Aorta (tissue), 5 donors: ENCODE measurements around the gene ARF6. TPM values are rescaled to one million over a fixed set of nuclear protein-coding genes. Genes with fewer than 3 reads are reported as not detected.

Experiments used
- ATAC-seq: fragments of 200-7000 bp; cut with Tn5 transposase; one replicate; pipeline ENCODE4 v1.9.1; 2022; ENCODE audit warnings: moderate library complexity; ENCODE audit not compliant: low FRiP score
- DNase-seq, 2 donors: peaks; one replicate each; pipeline ENCODE4 v3.0.0-alpha.2; 2020
- H3K27ac ChIP-seq, 2 donors: one replicate each; pipeline ENCODE4 v1.5.1; 2013; ENCODE audit warnings: low read length in 2 of 2, mild to moderate bottlenecking in 2 of 2, moderate library complexity in 2 of 2, control low read depth in 1 of 2, inconsistent platforms in 1 of 2, low read depth in 1 of 2
- H3K27me3 ChIP-seq, 2 donors: one replicate each; pipeline ENCODE4 v1.6.1; 2013; ENCODE audit warnings: control low read depth in 1 of 2, low read length in 1 of 2, mild to moderate bottlenecking in 1 of 2, moderate library complexity in 1 of 2; ENCODE audit not compliant: insufficient read depth in 2 of 2, control insufficient read depth in 1 of 2
- H3K36me3 ChIP-seq, 2 donors: one replicate each; pipeline ENCODE4 v1.6.1; 2013; ENCODE audit warnings: control low read depth in 1 of 2, low read length in 1 of 2, mild to moderate bottlenecking in 1 of 2; ENCODE audit not compliant: insufficient read depth in 2 of 2, control insufficient read depth in 1 of 2
- H3K4me1 ChIP-seq, 2 donors: one replicate each; pipeline ENCODE4 v1.6.1; 2013; ENCODE audit warnings: low read length in 2 of 2, control low read depth in 1 of 2, mild to moderate bottlenecking in 1 of 2, moderate library complexity in 1 of 2; ENCODE audit not compliant: insufficient read depth in 2 of 2, control insufficient read depth in 1 of 2
- H3K4me3 ChIP-seq, 2 donors: one replicate each; pipeline ENCODE4 v1.5.1; 2013; ENCODE audit warnings: low read length in 2 of 2, control low read depth in 1 of 2, mild to moderate bottlenecking in 1 of 2
- H3K9me3 ChIP-seq: one replicate; pipeline ENCODE4 v1.6.1; 2013; ENCODE audit warnings: mild to moderate bottlenecking, low read length; ENCODE audit not compliant: control insufficient read depth
- WGBS, 2 donors: extraction: QIAGEN DNeasy Blood & Tissue Kit; methylation state at CpG; one replicate each; pipeline ENCODE4 v1.1.7; 2013; 5-methylcytosine and 5-hydroxymethylcytosine counted together
- intact Hi-C, 2 donors: fragments of 100-400 bp; cut with DNase I; formaldehyde crosslinking; loops; one replicate each; pipeline versions ENCODE4 v1.14.2 to v1.15.0; 2022
- polyA plus RNA-seq, 2 donors: library from polyadenylated mRNA; stranded (reverse); fragments of 200-250 nt; gene quantifications; one replicate each; pipeline ENCODE4 v1.2.3, GENCODE V29; 2013
- total RNA-seq, 2 donors: library from RNA; stranded (reverse); fragmentation: NEBNext Ultra II Directional; extraction: Animal tissue kit (Norgen Biotek cat#: 25700); gene quantifications; one replicate each; pipeline ENCODE4 v1.2.1, GENCODE V29; 2021
- donor health status: healthy with polysubstance abuse.
- donor health status: Bipolar disorder and iron deficiency.
- donor health status: DM: no; HTN: no; CAD: no.
- donor health status: DM: no; HTN: no; CAD: no.
- donor health status: DM: yes; HTN: yes; CAD: no.

ARF6 gene
- total and polyA plus RNA-seq, 4 donors = 26.8 to 64.0 (median 50.9) TPM

- DNase-seq (no peak), ATAC-seq (no peak)
- Histone ChIP-seq H3K9me3 (no peaks in the 10 kb centered on the region), H3K27me3 (no peaks in the 10 kb centered on the region), H3K4me1 (no peaks in the 10 kb centered on the region), H3K36me3 (no peaks in the 10 kb centered on the region), H3K27ac (no peak overlapping the region), H3K4me3 (no peak overlapping the region)
- intact Hi-C loops = no loop called here
- WGBS, 2 donors = 91 to 95% methylated on average over 4 of the region's 4 CpGs
Observed at GRCh38 chr14:49924852-49925251, 32.0 kb downstream of the ARF6 start.

GRCh38 chr14:49926803-49927202 lies 33.9 kb downstream of the ARF6 start:
- no peak overlapping the region for H3K4me3 ChIP-seq
- whole genome bisulfite sequencing, 2 donors = 91 to 94% methylated on average over 2 of the region's 2 CpGs
- H3K9me3 ChIP-seq = no peaks in the 10 kb centered on the region
- ATAC-seq (no peak), DNase-seq (no peak)
- no peak overlapping the region for H3K27ac ChIP-seq
- H3K4me1 ChIP-seq = no peaks in the 10 kb centered on the region
- H3K27me3 ChIP-seq = no peaks in the 10 kb centered on the region
- H3K36me3 ChIP-seq = no peaks in the 10 kb centered on the region
- intact Hi-C loops = no loop called here

GRCh38 chr14:49928015-49928414 lies 35.1 kb downstream of the ARF6 start:
- H3K9me3 ChIP-seq = no peaks in the 10 kb centered on the region
- no peaks in the 10 kb centered on the region for H3K36me3 ChIP-seq
- no peak overlapping the region for H3K4me3 ChIP-seq
- H3K27ac ChIP-seq = no peak overlapping the region
- intact Hi-C loops = no loop called here
- no peaks in the 10 kb centered on the region for H3K27me3 ChIP-seq
- no peaks in the 10 kb centered on the region for H3K4me1 ChIP-seq
- 45 to 57% methylated on average over 2 of the region's 2 CpGs for WGBS, 2 donors
- DNase-seq (no peak), ATAC-seq (no peak)

DNA sequence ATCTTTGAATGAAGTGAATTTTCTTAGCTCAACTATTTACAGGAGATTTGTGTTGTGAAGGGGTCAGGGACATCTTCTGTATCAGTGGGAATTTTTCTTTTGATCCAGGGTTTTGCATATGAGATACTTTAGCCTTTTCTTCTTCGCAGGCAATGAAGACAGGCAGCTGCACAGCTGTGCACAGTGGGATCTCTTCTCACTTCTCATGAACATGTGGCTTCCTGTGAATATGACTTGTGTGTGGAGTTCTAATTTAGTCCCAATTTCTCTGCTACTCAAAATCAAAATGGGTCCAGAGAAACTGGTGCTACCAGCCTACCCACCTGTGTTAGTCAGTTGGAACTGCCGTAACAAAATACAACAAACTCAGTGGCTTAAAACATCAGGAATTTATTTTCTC lies 37.8 kb downstream of the ARF6 start:
- Histone ChIP-seq H3K27ac (no peak overlapping the region), H3K36me3 (no peaks in the 10 kb centered on the region), H3K4me1 (no peaks in the 10 kb centered on the region), H3K4me3 (no peak overlapping the region), H3K27me3 (no peaks in the 10 kb centered on the region), H3K9me3 (no peaks in the 10 kb centered on the region)
- 96 to 98% methylated on average over 2 of the region's 2 CpGs for WGBS, 2 donors
- intact Hi-C loops = no loop called here
- ATAC-seq (no peak), DNase-seq (no peak)

DNA sequence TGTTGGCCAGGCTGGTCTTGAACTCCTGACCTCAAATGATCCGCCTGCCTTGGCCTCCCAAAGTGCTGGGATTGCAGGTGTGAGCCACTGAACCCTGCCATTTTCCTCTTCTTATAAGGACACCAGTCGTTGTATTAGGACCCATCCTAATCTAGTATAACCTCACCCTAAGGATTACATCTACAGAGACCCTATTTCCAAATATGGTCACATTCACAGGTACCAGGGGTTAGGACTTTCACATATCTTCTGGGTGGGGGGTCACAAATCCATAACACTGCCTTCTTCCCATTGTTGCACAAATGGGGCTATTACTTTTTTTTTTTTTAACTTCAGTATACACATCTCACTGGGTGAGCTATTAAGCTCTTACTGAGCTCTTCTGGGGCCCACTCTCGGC lies 38.6 kb downstream of the ARF6 start:
- intact Hi-C loops = no loop called here
- Histone ChIP-seq H3K36me3 (no peaks in the 10 kb centered on the region), H3K4me3 (no peak overlapping the region), H3K27ac (no peak overlapping the region), H3K4me1 (no peaks in the 10 kb centered on the region), H3K9me3 (no peaks in the 10 kb centered on the region), H3K27me3 (no peaks in the 10 kb centered on the region)
- 95% methylated on average over 3 of the region's 3 CpGs for WGBS, 2 donors
- DNase-seq (no peak), ATAC-seq (no peak)

DNA sequence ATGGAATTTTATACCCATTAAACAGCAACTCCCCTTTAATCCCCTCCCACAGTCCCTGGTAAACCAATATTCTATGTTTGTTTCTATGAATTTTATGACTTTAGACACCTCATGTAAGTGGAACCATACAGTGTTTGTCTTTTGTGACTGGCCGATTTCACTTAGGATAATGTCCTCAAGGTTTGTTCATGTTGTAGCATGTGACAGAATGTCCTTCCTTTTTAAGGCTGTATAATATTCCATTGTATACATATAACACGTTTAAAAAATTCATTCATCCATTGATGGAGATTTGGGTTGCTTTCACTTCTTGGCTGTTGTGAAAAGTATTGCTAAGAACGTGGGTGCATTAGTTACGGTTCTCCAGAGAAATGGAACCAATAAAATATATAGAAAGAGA lies 40.2 kb downstream of the ARF6 start:
- ATAC-seq = no peak
- no peaks in the 10 kb centered on the region for H3K4me1 ChIP-seq
- H3K36me3 ChIP-seq = no peaks in the 10 kb centered on the region
- no peaks in the 10 kb centered on the region for H3K9me3 ChIP-seq
- intact Hi-C loops = no loop called here
- H3K27ac ChIP-seq = no peak overlapping the region
- no peaks in the 10 kb centered on the region for H3K27me3 ChIP-seq
- H3K4me3 ChIP-seq = no peak overlapping the region
- WGBS, 2 donors = 94% methylated on average over 4 of the region's 4 CpGs
- no peak for DNase-seq

DNA sequence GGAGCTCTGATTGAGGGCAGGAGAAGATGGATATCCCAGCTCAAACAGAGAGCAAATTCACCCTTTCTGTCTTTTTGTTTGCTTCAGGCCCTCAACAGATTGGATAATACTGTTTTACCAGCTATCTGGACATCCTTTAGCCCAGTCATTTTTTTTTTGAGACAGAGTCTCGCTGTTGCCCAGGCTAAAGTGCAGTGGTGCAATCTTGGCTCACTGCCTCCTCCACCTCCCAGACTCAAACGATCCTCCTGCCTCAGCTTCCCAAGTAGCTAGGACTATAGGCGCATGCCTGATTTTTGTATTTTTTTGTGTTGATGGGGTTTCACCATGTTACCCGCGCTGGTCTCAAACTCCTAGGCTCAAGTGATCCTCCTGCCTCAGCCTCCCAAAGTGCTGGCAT lies 40.8 kb downstream of the ARF6 start:
- no peak for ATAC-seq
- intact Hi-C loops = no loop called here

DNA sequence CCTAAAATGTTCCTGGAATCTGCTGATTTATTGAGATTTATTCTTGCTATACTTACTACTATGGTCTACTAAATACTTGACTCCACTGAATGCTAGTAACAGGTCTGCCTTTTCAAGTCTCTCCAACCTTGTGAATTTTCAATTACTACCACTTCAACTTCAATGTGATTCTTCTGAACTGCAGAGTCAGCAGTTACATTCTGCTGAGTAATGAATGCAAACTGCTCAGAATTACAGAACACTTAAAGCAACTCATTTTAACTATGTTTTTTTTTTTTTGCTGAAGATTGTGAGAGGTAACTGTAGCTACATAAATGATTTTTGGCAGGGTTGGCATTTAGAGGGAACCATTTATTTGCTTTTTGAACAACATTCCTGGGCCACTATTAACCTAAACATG lies 41.8 kb downstream of the ARF6 start:
- Histone ChIP-seq H3K27ac (no peak overlapping the region), H3K4me1 (no peaks in the 10 kb centered on the region), H3K9me3 (no peaks in the 10 kb centered on the region), H3K27me3 (no peaks in the 10 kb centered on the region), H3K36me3 (no peaks in the 10 kb centered on the region), H3K4me3 (no peak overlapping the region)
- intact Hi-C loops = no loop called here
- DNase-seq (no peak), ATAC-seq (no peak)

More for the DNA sequence above, 40.8 kb downstream of the ARF6 start:
- H3K9me3 ChIP-seq = no peaks in the 10 kb centered on the region
- H3K27me3 ChIP-seq = no peaks in the 10 kb centered on the region
- no peak for DNase-seq
- H3K4me1 ChIP-seq = no peaks in the 10 kb centered on the region
- no peak overlapping the region for H3K27ac ChIP-seq
- no peak overlapping the region for H3K4me3 ChIP-seq
- no peaks in the 10 kb centered on the region for H3K36me3 ChIP-seq
- 86 to 88% methylated on average over 5 of the region's 5 CpGs for WGBS, 2 donors

DNA sequence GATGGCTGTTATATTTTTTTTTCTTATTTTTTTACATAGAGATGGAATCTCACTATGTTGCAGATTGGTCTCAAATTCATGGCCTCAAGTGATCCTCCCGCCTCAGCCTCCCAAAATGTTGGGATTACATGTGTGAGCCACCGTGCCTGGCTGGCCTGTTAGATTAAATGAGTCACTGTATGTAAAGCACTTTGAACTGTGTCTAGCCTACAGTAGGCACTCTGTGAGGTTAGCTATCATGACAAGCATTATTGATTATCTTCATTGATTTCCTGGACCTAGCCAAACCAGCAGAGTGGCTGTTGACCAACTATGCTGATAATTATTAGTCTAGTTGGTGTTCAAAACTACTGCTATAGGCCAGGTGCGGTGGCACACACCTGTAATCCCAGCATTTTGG lies 42.6 kb downstream of the ARF6 start:
- Histone ChIP-seq H3K9me3 (no peaks in the 10 kb centered on the region), H3K27me3 (no peaks in the 10 kb centered on the region), H3K4me1 (no peaks in the 10 kb centered on the region), H3K27ac (no peak overlapping the region), H3K36me3 (no peaks in the 10 kb centered on the region), H3K4me3 (no peak overlapping the region)
- intact Hi-C loops = no loop called here
- ATAC-seq = no peak
- WGBS, 2 donors = 96 to 97% methylated on average over 3 of the region's 3 CpGs
- DNase-seq = no peak
